GM18508 (cell line): ENCODE results near the gene PANK4.

Experiments used
- ATAC-seq: cut with Tn5 transposase; IDR thresholded peaks from one replicate; pipeline ENCODE4 v1.9.1; 2021; ENCODE audit warnings: moderate number of reproducible peaks; ENCODE audit not compliant: insufficient read depth, unreplicated experiment

The PANK4 gene

GRCh38 chr1:2483026-2483425 is 43.4 kb downstream of the PANK4 start:
- ATAC-seq = no peak

- no peak for ATAC-seq
Measured at GRCh38 chr1:2482588-2482987, 43.8 kb downstream of the PANK4 start.

GRCh38 chr1:2481885-2482284 is 44.5 kb downstream of the PANK4 start:
- ATAC-seq = no peak

- ATAC-seq = no peak
Measured at GRCh38 chr1:2480986-2481364, 45.4 kb downstream of the PANK4 start.

GRCh38 chr1:2480236-2480985 is 46.0 kb downstream of the PANK4 start:
- ATAC-seq = no peak

GRCh38 chr1:2479618-2480017 is 46.8 kb downstream of the PANK4 start:
- ATAC-seq = no peak

GRCh38 chr1:2479186-2479585 is 47.2 kb downstream of the PANK4 start:
- no peak for ATAC-seq

- no peak for ATAC-seq
Measured at GRCh38 chr1:2477791-2478499, 48.5 kb downstream of the PANK4 start.

- ATAC-seq = no peak
Measured at GRCh38 chr1:2477309-2477708, 49.1 kb downstream of the PANK4 start.

GRCh38 chr1:2476061-2476999 is 50.1 kb downstream of the PANK4 start, which contains the start of gene PLCH2:
TSS of gene PLCH2 (plus strand) at chr1:2476289. CDS start at chr1:2476589, 300 bp downstream.
- ATAC-seq = no peak

- ATAC-seq = no peak
Measured at GRCh38 chr1:2475571-2475970, 50.8 kb downstream of the PANK4 start.

GRCh38 chr1:2474933-2475371 is 51.4 kb downstream of the PANK4 start:
- no peak for ATAC-seq

GRCh38 chr1:2474104-2474844 is 52.1 kb downstream of the PANK4 start:
- no peak for ATAC-seq

- no peak for ATAC-seq
Measured at GRCh38 chr1:2473198-2473597, 53.2 kb downstream of the PANK4 start.

GRCh38 chr1:2472561-2473177 is 53.7 kb downstream of the PANK4 start:
- no peak for ATAC-seq

- ATAC-seq = no peak
Measured at GRCh38 chr1:2472109-2472508, 54.3 kb downstream of the PANK4 start.

GRCh38 chr1:2471587-2472001 is 54.8 kb downstream of the PANK4 start:
- ATAC-seq = no peak

GRCh38 chr1:2471159-2471471 is 55.3 kb downstream of the PANK4 start:
- no peak for ATAC-seq

GRCh38 chr1:2470290-2471158 is 55.9 kb downstream of the PANK4 start:
- ATAC-seq = no peak
